HUES64 (cell line): ENCODE measurements around the gene MYO3B.
"Not testable (repeated sequence)": the region's sequence is repeated elsewhere in the genome, so short reads cannot be mapped to it uniquely, and the experiment has no call there.

ENCODE experiments used
- H3K27ac ChIP-seq: 2 replicates; pipeline ENCODE4 v1.7.0; 2013; ENCODE audit warnings: low read depth, low read length, inconsistent platforms
- H3K27me3 ChIP-seq: 2 replicates; pipeline ENCODE4 v1.6.1; 2013; ENCODE audit warnings: mild to moderate bottlenecking, low read length; ENCODE audit not compliant: insufficient read depth
- H3K36me3 ChIP-seq: 2 replicates; pipeline ENCODE4 v1.6.1; 2013; ENCODE audit warnings: mild to moderate bottlenecking, low read length; ENCODE audit not compliant: insufficient read depth
- H3K4me1 ChIP-seq: 2 replicates; pipeline ENCODE4 v1.6.1; 2013; ENCODE audit warnings: mild to moderate bottlenecking, low read length, moderate library complexity; ENCODE audit not compliant: insufficient read depth
- H3K4me3 ChIP-seq: 2 replicates; pipeline ENCODE4 v1.5.1; 2013; ENCODE audit warnings: mild to moderate bottlenecking, low read length, moderate library complexity
- H3K9ac ChIP-seq: 2 replicates; pipeline ENCODE4 v1.6.1; 2013; ENCODE audit warnings: mild to moderate bottlenecking, low read depth, low read length
- H3K9me3 ChIP-seq: 2 replicates; pipeline ENCODE4 v1.6.1; 2013; ENCODE audit warnings: low read depth, low read length; ENCODE audit not compliant: insufficient read depth
- WGBS: fragments of 150-250, 120-280 bp; methylation state at CpG from one replicate; pipeline ENCODE4 v1.1.7; 2013; ENCODE audit warnings: missing lambda C conversion rate; 5-methylcytosine and 5-hydroxymethylcytosine counted together

Gene MYO3B

GRCh38 chr2:170408461-170409163 is 230.7 kb downstream of the MYO3B start:
- H3K4me3 ChIP-seq, result no peak overlapping the region
- H3K9me3 ChIP-seq, result no peaks in the 10 kb centered on the region
- no peaks in the 10 kb centered on the region for H3K36me3 ChIP-seq
- no peak overlapping the region for H3K27ac ChIP-seq
- 48% methylated on average over 6 of the region's 6 CpGs for WGBS
- no peak overlapping the region for H3K9ac ChIP-seq
- H3K27me3 ChIP-seq, result no peaks in the 10 kb centered on the region
- H3K4me1 ChIP-seq, result peaks cover 10% of the 10 kb centered on the region

GRCh38 chr2:170409164-170409535 is 231.2 kb downstream of the MYO3B start:
- H3K4me3 ChIP-seq, result no peak overlapping the region
- no peaks in the 10 kb centered on the region for H3K36me3 ChIP-seq
- H3K9me3 ChIP-seq, result no peaks in the 10 kb centered on the region
- peaks cover 10% of the 10 kb centered on the region for H3K4me1 ChIP-seq
- no peak overlapping the region for H3K27ac ChIP-seq
- WGBS, result 7% methylated on average over 8 of the region's 9 CpGs
- no peak overlapping the region for H3K9ac ChIP-seq
- H3K27me3 ChIP-seq, result no peaks in the 10 kb centered on the region

GRCh38 chr2:170411660-170412059 is 233.7 kb downstream of the MYO3B start:
- Histone ChIP-seq H3K27me3 (no peaks in the 10 kb centered on the region), H3K36me3 (no peaks in the 10 kb centered on the region), H3K4me1 (peaks cover 10% of the 10 kb centered on the region), H3K4me3 (no peak overlapping the region), H3K9ac (no peak overlapping the region), H3K27ac (no peak overlapping the region), H3K9me3 (no peaks in the 10 kb centered on the region)

GRCh38 chr2:170420961-170421687 is 243.2 kb downstream of the MYO3B start:
- H3K9ac ChIP-seq, result no peak overlapping the region
- H3K4me1 ChIP-seq, result no peaks in the 10 kb centered on the region
- no peaks in the 10 kb centered on the region for H3K36me3 ChIP-seq
- H3K9me3 ChIP-seq, result no peaks in the 10 kb centered on the region
- H3K27me3 ChIP-seq, result no peaks in the 10 kb centered on the region
- H3K4me3 ChIP-seq, result no peak overlapping the region
- WGBS, result 95% methylated on average over 11 of the region's 11 CpGs
- H3K27ac ChIP-seq, result no peak overlapping the region

DNA sequence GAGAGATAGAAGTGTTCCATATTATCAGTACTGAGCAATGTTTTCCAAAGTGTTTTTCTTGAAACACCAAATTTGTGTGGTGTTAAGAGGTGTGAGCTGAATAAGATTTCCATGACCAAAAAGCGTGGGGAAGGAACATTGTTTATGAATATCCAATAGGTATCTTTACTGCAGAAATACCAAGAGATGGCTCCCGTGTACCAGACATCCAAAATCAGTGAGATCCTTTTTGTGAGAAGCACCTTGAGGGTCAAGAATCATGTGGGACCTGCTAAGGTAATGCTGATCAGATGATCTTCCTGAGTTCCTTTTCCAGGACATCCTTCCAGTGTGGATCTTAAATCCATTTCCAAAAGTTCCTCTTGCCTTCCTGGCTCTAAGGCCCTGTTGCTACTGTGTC is 246.0 kb downstream of the MYO3B start:
- WGBS, result 98% methylated on average over 2 of the region's 2 CpGs
- H3K9ac ChIP-seq, result no peak overlapping the region
- no peaks in the 10 kb centered on the region for H3K36me3 ChIP-seq
- H3K27ac ChIP-seq, result no peak overlapping the region
- no peak overlapping the region for H3K4me3 ChIP-seq
- no peaks in the 10 kb centered on the region for H3K9me3 ChIP-seq
- no peaks in the 10 kb centered on the region for H3K27me3 ChIP-seq
- H3K4me1 ChIP-seq, result no peaks in the 10 kb centered on the region

GRCh38 chr2:170425281-170425751 is 247.4 kb downstream of the MYO3B start:
- no peak overlapping the region for H3K9ac ChIP-seq
- no peaks in the 10 kb centered on the region for H3K9me3 ChIP-seq
- no peaks in the 10 kb centered on the region for H3K4me1 ChIP-seq
- H3K4me3 ChIP-seq, result no peak overlapping the region
- H3K27ac ChIP-seq, result no peak overlapping the region
- no peaks in the 10 kb centered on the region for H3K36me3 ChIP-seq
- H3K27me3 ChIP-seq, result no peaks in the 10 kb centered on the region
- WGBS, result 93% methylated on average over 2 of the region's 2 CpGs

DNA sequence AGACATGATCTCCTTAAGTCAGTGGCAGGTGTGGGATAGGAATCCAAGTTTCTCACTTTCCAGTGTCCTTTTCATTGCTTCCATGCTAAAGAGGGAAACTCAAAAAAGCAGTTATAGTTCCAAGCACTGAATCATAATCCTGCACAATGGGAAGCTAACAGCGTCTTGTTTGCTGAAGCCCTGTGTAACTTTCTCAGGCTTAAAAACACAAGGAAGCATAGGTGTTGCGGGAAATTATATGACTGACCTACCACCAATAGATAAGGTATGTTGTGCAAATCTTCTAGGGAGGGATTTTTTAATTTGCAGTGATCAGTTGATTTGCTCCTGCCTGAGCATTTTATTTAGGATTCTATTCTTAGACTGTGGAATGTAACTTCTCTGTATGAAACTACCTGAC is 250.9 kb downstream of the MYO3B start:
- no peak overlapping the region for H3K4me3 ChIP-seq
- no peaks in the 10 kb centered on the region for H3K9me3 ChIP-seq
- no peaks in the 10 kb centered on the region for H3K27me3 ChIP-seq
- no peak overlapping the region for H3K27ac ChIP-seq
- peaks cover 6% of the 10 kb centered on the region; the same call in 1 of the 2 replicates for H3K4me1 ChIP-seq
- no peaks in the 10 kb centered on the region for H3K36me3 ChIP-seq
- 93% methylated on average over 2 of the region's 2 CpGs for WGBS
- H3K9ac ChIP-seq, result no peak overlapping the region

- Histone ChIP-seq H3K4me3 (no peak overlapping the region), H3K4me1 (peaks cover 35% of the 10 kb centered on the region), H3K36me3 (no peaks in the 10 kb centered on the region), H3K27ac (no peak overlapping the region), H3K9me3 (no peaks in the 10 kb centered on the region), H3K27me3 (peaks cover 19% of the 10 kb centered on the region), H3K9ac (no peak overlapping the region)
- WGBS, result 100% methylated on average over 3 of the region's 4 CpGs
These were observed 254.9 kb downstream of the MYO3B start for GRCh38 chr2:170432823-170433222.

- Histone ChIP-seq H3K27me3 (peaks cover 25% of the 10 kb centered on the region), H3K27ac (no peak overlapping the region), H3K4me3 (no peak overlapping the region), H3K9ac (no peak overlapping the region), H3K4me1 (peaks cover 35% of the 10 kb centered on the region), H3K36me3 (no peaks in the 10 kb centered on the region), H3K9me3 (no peaks in the 10 kb centered on the region)
- WGBS, result 91% methylated on average over 2 of the region's 2 CpGs
These were observed 255.5 kb downstream of the MYO3B start for GRCh38 chr2:170433448-170433847.

DNA sequence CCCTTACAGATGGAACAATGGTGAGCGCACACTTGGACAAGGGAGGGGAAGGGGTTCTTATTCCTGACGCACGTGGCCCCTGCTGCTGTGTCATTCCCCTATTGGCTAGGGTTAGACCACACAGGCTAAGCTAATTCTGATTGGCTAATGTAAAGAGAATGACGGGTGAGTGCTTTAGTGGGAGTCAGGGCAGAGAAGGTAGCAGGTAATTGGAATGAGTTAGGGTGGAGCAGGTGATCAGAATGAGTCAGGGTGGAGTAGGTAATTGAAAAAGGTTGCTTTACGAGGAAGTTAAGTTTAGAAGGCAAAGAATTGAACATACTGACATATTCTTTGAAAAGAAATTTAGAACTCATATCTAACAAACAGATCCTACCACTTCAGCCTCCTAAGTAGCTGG is 256.4 kb downstream of the MYO3B start:
- WGBS, result 80% methylated on average over 5 of the region's 5 CpGs
- not testable (repeated sequence) for H3K4me3 ChIP-seq, H3K9me3 ChIP-seq, H3K27ac ChIP-seq, H3K9ac ChIP-seq, H3K36me3 ChIP-seq
- Histone ChIP-seq H3K27me3 (peaks cover 25% of the 10 kb centered on the region), H3K4me1 (peaks cover 35% of the 10 kb centered on the region)

- H3K9ac ChIP-seq, result no peak overlapping the region
- H3K4me3 ChIP-seq, result no peak overlapping the region
- peaks cover 25% of the 10 kb centered on the region for H3K27me3 ChIP-seq
- WGBS, result 75% methylated on average over 6 of the region's 6 CpGs
- peaks cover 35% of the 10 kb centered on the region for H3K4me1 ChIP-seq
- H3K36me3 ChIP-seq, result no peaks in the 10 kb centered on the region
- H3K9me3 ChIP-seq, result no peaks in the 10 kb centered on the region
- peak overlapping the region; percentile 46; the same call in 1 of the 2 replicates for H3K27ac ChIP-seq
These were observed 257.1 kb downstream of the MYO3B start for GRCh38 chr2:170434900-170435621.
